ENCODE results near the gene RNF10. TPM values are rescaled to one million over a fixed set of nuclear protein-coding genes. Genes with fewer than 3 reads are reported as not detected.

The RNF10 gene
- total RNA-seq, 1 experiment from 2014 or later: 79.7 TPM

DNA sequence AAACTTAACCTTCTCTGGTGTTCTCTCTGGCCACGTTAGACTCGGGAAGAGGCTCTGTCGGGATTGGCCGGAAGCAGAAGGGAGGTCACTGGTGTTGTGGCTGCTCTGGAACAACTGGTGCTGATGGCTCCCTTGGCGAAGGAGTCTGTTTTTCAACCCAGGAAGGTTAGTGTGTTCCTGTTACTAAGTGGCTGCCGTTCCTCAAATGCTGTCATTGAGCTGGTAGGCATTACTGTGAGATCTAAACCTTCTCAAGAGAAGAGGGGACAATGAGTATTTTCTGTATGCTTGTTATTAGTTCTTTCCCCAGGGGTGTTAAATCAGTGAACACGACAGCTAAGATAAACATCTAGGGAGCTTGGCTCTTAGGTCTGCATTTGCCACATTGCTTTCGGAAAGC lies 28.8 kb downstream of the RNF10 start:
- POLR2A ChIA-PET (ENCODE audit: unreplicated experiment): no interaction called here
- peaks cover 3% of the 10 kb centered on the region for H3F3A ChIP-seq (ENCODE audit: low read length, unreplicated experiment)
- DNase-seq: no peak
- no peaks in the 10 kb centered on the region for H3K4me1 ChIP-seq (ENCODE audit: insufficient read depth, low read length)
- no peak overlapping the region for H3K9ac ChIP-seq (ENCODE audit: low read length)
- H3K79me2 ChIP-seq (ENCODE audit: low read length): no peaks in the 10 kb centered on the region
- TF ChIP-seq EZH2phosphoT487 (IDR thresholded peaks at IDR 0.05; ENCODE audit: borderline replicate concordance, low read length) (no peak), EZH2 (IDR thresholded peaks at IDR 0.05; ENCODE audit: low read length, unreplicated experiment) (no peak), CTCF (conservative IDR thresholded peaks at IDR 0.05; ENCODE audit: low read depth, low read length) (no peak)
- H3K9me3 ChIP-seq (ENCODE audit: low read length): no peaks in the 10 kb centered on the region
- H3K9me2 ChIP-seq (replicated peaks; ENCODE audit: low read length): no peaks in the 10 kb centered on the region
- CTCF ChIA-PET: no interaction called here
- H2AFZ ChIP-seq (ENCODE audit: low read length): no peak overlapping the region
- intact Hi-C loops (cut with micrococcal nuclease): no loop called here
- no peaks in the 10 kb centered on the region for H4K20me1 ChIP-seq (ENCODE audit: low read length)
- H3K27ac ChIP-seq (ENCODE audit: low read length): no peak overlapping the region
- ATAC-seq: no peak
- no peaks in the 10 kb centered on the region for H3K27me3 ChIP-seq (ENCODE audit: low read length)
- H3K4me2 ChIP-seq (ENCODE audit: low read length): no peak overlapping the region
- peaks cover 73% of the 10 kb centered on the region for H3K36me3 ChIP-seq (ENCODE audit: low read depth, low read length)
- H3K4me3 ChIP-seq (ENCODE audit: low read length): no peak overlapping the region
- BruUV-seq (replicated peaks): no TSS peak

DNA sequence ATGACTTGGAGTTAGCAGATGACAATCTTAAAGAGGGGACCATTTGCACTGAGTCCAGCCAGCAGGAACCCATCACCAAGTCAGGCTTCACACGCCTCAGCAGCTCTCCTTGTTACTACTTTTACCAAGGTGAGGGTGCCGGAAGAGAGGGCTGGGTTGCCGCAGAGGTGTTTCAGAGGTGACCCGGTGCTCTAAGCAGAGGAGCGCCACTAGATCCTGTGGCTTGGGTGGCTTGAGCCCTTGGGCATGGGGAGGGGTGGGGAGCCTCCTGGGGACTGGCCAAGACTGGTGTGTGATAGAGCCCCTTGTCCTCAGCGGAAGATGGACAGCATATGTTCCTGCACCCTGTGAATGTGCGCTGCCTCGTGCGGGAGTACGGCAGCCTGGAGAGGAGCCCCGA lies 29.3 kb downstream of the RNF10 start:
- Histone ChIP-seq H3K79me2 (ENCODE audit: low read length) (no peaks in the 10 kb centered on the region), H3F3A (ENCODE audit: low read length, unreplicated experiment) (no peaks in the 10 kb centered on the region), H3K4me3 (ENCODE audit: low read length) (no peak overlapping the region), H3K27me3 (ENCODE audit: low read length) (no peaks in the 10 kb centered on the region), H3K4me1 (ENCODE audit: insufficient read depth, low read length) (no peaks in the 10 kb centered on the region), H3K27ac (ENCODE audit: low read length) (no peak overlapping the region), H3K36me3 (ENCODE audit: low read depth, low read length) (peaks cover 72% of the 10 kb centered on the region), H3K9me3 (ENCODE audit: low read length) (no peaks in the 10 kb centered on the region), H4K20me1 (ENCODE audit: low read length) (no peaks in the 10 kb centered on the region), H3K9me2 (replicated peaks; ENCODE audit: low read length) (no peaks in the 10 kb centered on the region), H2AFZ (ENCODE audit: low read length) (no peak overlapping the region), H3K4me2 (ENCODE audit: low read length) (no peak overlapping the region), H3K9ac (ENCODE audit: low read length) (no peak overlapping the region)
- no TSS peak for BruUV-seq (replicated peaks)
- DNase-seq: no peak
- CTCF ChIA-PET: no interaction called here
- POLR2A ChIA-PET (ENCODE audit: unreplicated experiment): no interaction called here
- TF ChIP-seq CTCF (conservative IDR thresholded peaks at IDR 0.05; ENCODE audit: low read depth, low read length) (no peak), EZH2 (IDR thresholded peaks at IDR 0.05; ENCODE audit: low read length, unreplicated experiment) (no peak), EZH2phosphoT487 (IDR thresholded peaks at IDR 0.05; ENCODE audit: borderline replicate concordance, low read length) (no peak)
- intact Hi-C loops (cut with micrococcal nuclease): no loop called here
- ATAC-seq: no peak

DNA sequence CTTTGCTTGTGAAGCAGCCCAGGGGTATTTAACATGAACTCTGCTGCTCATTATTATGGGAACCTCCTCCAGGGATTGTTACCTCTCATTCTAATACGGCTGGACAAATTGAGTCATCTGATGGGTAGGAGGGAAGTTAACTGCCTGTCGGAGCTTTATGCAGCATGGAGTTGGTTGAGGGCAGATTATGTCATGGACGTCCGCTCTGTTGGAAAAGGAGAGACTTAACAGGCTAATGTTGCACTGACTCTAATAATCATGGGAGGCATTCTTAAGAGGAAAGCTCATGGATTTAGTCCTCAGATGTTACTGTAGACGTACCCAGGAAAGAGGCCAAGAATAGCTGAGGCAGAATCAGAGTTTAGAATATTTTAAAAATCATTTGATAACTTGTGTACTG lies 37.1 kb downstream of the RNF10 start:
- H3K4me2 ChIP-seq (ENCODE audit: low read length): no peak overlapping the region

More for the DNA sequence above, 37.1 kb downstream of the RNF10 start:
- POLR2A ChIA-PET (ENCODE audit: unreplicated experiment): interaction anchor here (0.7 kb wide), 1 partner anchor 10 kb away, joined by 6 read pairs; no protein-coding TSS in a partner anchor
- ATAC-seq (no peak; the same call in 1 of the 2 replicates), DNase-seq (no peak)
- H2AFZ ChIP-seq (ENCODE audit: low read length): no peak overlapping the region
- H3K4me3 ChIP-seq (ENCODE audit: low read length): no peak overlapping the region
- BruUV-seq (replicated peaks): no TSS peak
- H3K36me3 ChIP-seq (ENCODE audit: low read depth, low read length): peaks cover 72% of the 10 kb centered on the region
- TF ChIP-seq EZH2phosphoT487 (IDR thresholded peaks at IDR 0.05; ENCODE audit: borderline replicate concordance, low read length) (no peak), EZH2 (IDR thresholded peaks at IDR 0.05; ENCODE audit: low read length, unreplicated experiment) (no peak), CTCF (conservative IDR thresholded peaks at IDR 0.05; ENCODE audit: low read depth, low read length) (no peak)
- H3F3A ChIP-seq (ENCODE audit: low read length, unreplicated experiment): peaks cover 11% of the 10 kb centered on the region
- H3K79me2 ChIP-seq (ENCODE audit: low read length): no peaks in the 10 kb centered on the region
- intact Hi-C loops (cut with micrococcal nuclease): no loop called here
- no peaks in the 10 kb centered on the region for H3K9me2 ChIP-seq (replicated peaks; ENCODE audit: low read length)
- no peaks in the 10 kb centered on the region for H3K9me3 ChIP-seq (ENCODE audit: low read length)
- H3K27me3 ChIP-seq (ENCODE audit: low read length): no peaks in the 10 kb centered on the region
- H3K4me1 ChIP-seq (ENCODE audit: insufficient read depth, low read length): no peaks in the 10 kb centered on the region
- CTCF ChIA-PET: no interaction called here
- H3K9ac ChIP-seq (ENCODE audit: low read length): no peak overlapping the region
- no peaks in the 10 kb centered on the region for H4K20me1 ChIP-seq (ENCODE audit: low read length)
- no peak overlapping the region for H3K27ac ChIP-seq (ENCODE audit: low read length)
